Central memory CD8-positive, alpha-beta T cell (primary cell): ENCODE measurements around the gene CHCHD6.

Experiments used
- ATAC-seq: fragments of 150-1000 bp; cut with Tn5 transposase; replicated peaks from 2 replicates; pipeline ENCODE4 v1.10.0; 2022; ENCODE audit warnings: mild to moderate bottlenecking, moderate FRiP score, moderate number of reproducible peaks; ENCODE audit not compliant: poor library complexity, severe bottlenecking; ENCODE audit errors: extremely low read depth
- DNase-seq, 2 donors: peaks; one replicate each; pipeline ENCODE4 v3.0.0; 2021; ENCODE audit warnings: low spot score in 2 of 2
- H3K27ac Mint-ChIP-seq: one replicate; pipeline ENCODE4 v1.8.0; 2022; ENCODE audit warnings: low read depth, mild to moderate bottlenecking, moderate library complexity, mixed read lengths
- H3K27me3 Mint-ChIP-seq: one replicate; pipeline ENCODE4 v1.8.0; 2022; ENCODE audit warnings: mixed read lengths
- H3K36me3 Mint-ChIP-seq: one replicate; pipeline ENCODE4 v1.8.0; 2022; ENCODE audit warnings: mild to moderate bottlenecking, moderate library complexity, mixed read lengths; ENCODE audit not compliant: insufficient read depth
- H3K4me1 Mint-ChIP-seq: one replicate; pipeline ENCODE4 v1.8.0; 2022; ENCODE audit warnings: mixed read lengths
- H3K4me3 Mint-ChIP-seq: one replicate; pipeline ENCODE4 v1.8.0; 2022; ENCODE audit warnings: mild to moderate bottlenecking, moderate library complexity, mixed read lengths
- H3K9me3 Mint-ChIP-seq: one replicate; pipeline ENCODE4 v1.8.0; 2022; ENCODE audit warnings: mixed read lengths

Gene CHCHD6

DNA sequence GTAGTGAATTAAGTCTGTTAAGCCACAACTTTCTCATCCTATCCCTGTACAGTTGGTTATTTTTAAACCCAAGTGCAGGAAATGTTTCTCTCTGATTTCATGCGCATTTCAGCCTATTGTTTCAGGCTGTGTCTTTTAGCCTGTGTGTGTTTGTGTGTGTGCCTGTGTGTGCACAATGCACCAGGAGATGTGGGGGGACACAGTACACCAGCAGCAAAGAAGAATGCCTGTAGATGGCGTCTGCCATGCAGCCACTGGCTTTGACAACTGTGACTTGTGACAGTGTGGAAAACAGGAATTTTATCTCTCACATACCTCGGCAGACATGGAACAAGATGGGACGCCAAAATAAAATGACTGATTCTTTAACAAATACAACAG is 235.3 kb downstream of the CHCHD6 start:
- Mint-ChIP-seq H3K4me1 (peaks cover 6% of the 10 kb centered on the region), H3K36me3 (peaks cover under 1% of the 10 kb centered on the region), H3K4me3 (no peak overlapping the region), H3K9me3 (no peaks in the 10 kb centered on the region), H3K27ac (no peak overlapping the region), H3K27me3 (no peaks in the 10 kb centered on the region)
- no peak for DNase-seq
- ATAC-seq: no peak

DNA sequence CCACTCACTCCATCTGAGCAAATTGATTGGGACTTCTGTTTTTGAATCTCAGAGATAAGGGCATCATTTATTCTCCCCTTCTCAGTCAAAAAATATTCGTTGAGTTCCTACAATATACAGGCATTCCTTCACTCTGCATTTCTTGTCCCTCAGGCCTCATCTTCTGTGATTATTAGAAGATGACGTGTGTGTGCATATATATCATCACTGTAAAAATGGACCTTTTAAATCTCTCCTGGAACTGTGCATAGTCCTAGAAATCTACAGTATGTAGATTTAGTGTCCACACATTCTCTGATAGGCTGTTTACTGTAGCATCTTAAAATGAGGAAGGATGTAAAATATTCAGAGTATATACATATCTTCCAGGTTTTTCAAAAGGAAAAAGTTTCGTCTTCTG is 235.7 kb downstream of the CHCHD6 start:
- H3K4me3 Mint-ChIP-seq: no peak overlapping the region
- H3K4me1 Mint-ChIP-seq: peaks cover 10% of the 10 kb centered on the region
- peaks cover 3% of the 10 kb centered on the region for H3K36me3 Mint-ChIP-seq
- no peaks in the 10 kb centered on the region for H3K27me3 Mint-ChIP-seq
- no peaks in the 10 kb centered on the region for H3K9me3 Mint-ChIP-seq
- H3K27ac Mint-ChIP-seq: no peak overlapping the region
- no peak for DNase-seq
- no peak for ATAC-seq

DNA sequence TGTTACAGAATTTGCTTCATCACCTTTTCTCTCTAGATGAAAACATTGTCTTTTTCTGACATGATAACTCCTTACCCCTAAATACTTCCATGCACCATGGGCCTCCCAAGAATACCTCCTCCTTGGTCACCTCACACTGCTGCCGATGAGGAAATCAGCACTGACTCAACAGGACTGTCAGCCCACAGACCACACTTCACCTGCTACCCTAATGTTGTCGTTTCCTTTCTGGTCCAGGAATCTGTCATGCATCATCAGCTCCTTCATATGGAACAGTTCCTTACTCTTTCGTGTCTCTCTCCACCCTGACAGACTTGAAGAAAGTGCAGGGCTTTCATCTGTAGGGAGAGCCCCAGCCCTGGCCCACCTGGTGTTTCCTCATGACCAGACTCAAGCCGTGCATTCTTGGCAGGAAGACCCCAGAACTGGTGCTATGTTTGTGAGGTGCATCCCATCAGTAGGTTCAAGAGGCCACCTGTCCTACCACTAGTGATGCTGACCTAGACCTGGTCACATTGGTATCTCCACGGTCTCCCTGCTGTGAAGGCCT is 237.8 kb downstream of the CHCHD6 start:
- Mint-ChIP-seq H3K4me3 (no peak overlapping the region), H3K4me1 (peaks cover 10% of the 10 kb centered on the region), H3K27me3 (no peaks in the 10 kb centered on the region), H3K27ac (no peak overlapping the region), H3K9me3 (no peaks in the 10 kb centered on the region), H3K36me3 (peaks cover 3% of the 10 kb centered on the region)
- DNase-seq: no peak
- no peak for ATAC-seq

DNA sequence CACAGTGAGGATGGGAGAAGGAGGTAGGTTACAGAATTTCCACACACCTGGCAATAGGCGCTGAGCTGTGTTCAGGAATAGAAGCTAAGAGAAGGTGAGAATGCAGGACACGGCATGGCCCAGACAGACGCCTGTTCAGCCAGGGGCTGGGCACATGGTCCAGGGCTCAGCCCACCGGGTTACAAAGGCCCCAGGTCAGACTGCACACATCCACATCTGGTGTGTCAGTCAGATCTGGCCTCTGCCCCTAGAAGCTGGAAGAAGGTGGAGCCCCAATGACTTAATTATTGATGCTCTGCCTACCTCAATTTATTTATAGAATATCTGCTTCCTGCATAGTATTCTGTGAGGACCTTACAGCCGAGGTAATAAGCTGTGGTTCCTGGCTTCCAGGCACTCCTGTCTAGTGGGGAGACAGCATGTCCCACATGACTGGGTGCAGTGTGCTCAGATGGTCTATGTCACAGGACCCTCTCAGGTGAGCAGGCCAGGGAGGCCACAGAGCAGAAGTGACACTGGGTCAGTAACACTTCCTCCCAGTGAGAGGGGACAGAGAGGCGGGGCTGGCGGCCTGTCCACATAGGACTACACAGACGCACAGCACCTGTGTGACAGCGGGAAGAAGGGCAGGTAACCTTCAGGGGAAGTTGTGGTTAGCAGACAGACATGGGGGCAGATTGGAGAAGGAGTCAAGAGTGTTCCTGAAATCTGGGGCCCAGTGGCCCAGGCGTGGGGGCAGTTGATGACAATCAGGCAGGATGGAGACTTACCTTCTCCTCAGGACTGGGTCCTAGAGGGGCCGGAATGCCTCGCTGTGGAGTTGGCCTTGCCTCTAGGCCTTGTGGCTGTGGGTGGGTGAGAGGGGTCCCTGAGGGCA is 240.3 kb downstream of the CHCHD6 start:
- ATAC-seq (no peak), DNase-seq (no peak)
- peaks cover 5% of the 10 kb centered on the region for H3K36me3 Mint-ChIP-seq
- peaks cover 10% of the 10 kb centered on the region for H3K4me1 Mint-ChIP-seq
- no peaks in the 10 kb centered on the region for H3K9me3 Mint-ChIP-seq
- H3K4me3 Mint-ChIP-seq: no peak overlapping the region
- no peak overlapping the region for H3K27ac Mint-ChIP-seq
- no peaks in the 10 kb centered on the region for H3K27me3 Mint-ChIP-seq

DNA sequence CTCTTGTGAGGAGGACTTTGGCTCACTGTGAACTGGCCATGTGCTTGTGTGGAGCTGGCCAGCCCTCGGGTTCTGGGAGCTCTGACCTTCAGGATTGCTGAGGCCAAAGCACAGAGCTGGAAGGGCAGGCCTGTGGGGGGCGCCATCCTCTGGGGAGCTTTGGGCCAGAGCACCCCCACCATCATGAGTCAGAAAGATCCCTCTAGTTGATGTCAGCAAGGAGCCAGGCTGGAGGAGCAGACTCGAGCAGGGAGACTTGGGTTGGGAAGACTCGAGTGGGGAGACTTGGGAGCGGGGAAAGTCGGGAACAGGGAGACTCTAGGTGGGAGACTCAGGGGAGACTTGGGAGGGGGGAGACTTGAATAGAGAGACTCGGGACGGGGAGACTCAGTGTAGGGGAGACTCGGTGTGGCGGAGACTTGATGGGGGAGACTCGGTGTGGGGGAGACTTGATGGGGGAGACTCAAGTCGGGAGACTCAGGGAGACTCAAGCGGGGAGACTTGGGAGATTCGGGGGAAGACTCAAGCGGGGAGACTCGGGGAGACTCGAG is 241.2 kb downstream of the CHCHD6 start:
- H3K4me3 Mint-ChIP-seq: no peak overlapping the region
- ATAC-seq: no peak
- no peaks in the 10 kb centered on the region for H3K9me3 Mint-ChIP-seq
- peaks cover 10% of the 10 kb centered on the region for H3K4me1 Mint-ChIP-seq
- no peak overlapping the region for H3K27ac Mint-ChIP-seq
- DNase-seq: no peak
- peaks cover 5% of the 10 kb centered on the region for H3K36me3 Mint-ChIP-seq
- H3K27me3 Mint-ChIP-seq: no peaks in the 10 kb centered on the region

DNA sequence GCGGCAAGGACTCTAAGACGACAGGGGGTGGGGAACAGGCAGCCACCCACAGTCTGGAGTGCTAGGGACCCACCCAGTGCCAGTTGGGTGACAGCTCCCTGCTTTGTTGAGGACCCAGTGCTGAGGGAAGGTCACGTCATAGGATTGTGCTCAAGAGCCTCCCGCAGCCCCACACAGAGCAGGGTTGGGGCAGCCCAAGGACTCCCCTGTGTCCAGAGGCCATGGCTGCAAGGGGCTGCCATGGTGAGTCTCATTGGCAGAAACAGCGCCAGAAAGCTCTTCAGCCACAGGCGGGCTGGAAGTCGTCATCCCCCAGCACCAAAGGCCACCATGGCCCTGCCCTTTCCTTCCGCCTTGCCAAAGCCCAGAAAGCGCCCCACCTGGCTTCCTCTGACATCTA is 241.9 kb downstream of the CHCHD6 start:
- no peak overlapping the region for H3K4me3 Mint-ChIP-seq
- peaks cover 10% of the 10 kb centered on the region for H3K4me1 Mint-ChIP-seq
- peaks cover 5% of the 10 kb centered on the region for H3K36me3 Mint-ChIP-seq
- H3K9me3 Mint-ChIP-seq: no peaks in the 10 kb centered on the region
- DNase-seq (no peak), ATAC-seq (no peak)
- no peak overlapping the region for H3K27ac Mint-ChIP-seq
- no peaks in the 10 kb centered on the region for H3K27me3 Mint-ChIP-seq

DNA sequence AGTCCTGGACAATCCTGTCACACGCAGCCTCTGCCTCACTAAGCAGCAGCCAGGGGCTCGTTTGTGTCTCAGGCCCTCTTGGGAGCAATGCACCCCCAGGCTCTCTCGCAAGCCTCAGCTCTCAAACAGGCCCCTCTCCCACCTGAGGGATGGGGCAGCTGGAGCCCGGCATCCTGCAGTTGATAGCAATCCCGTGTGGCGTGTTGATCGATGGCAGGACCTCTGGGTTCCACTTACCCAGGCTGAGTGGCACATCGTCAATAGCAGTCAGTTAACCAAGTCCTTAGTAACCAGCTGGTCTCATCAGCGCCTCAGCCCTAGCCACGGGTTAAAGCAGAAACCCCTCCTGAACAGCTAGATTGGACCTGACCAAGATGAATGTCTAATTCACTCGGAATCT is 242.4 kb downstream of the CHCHD6 start:
- Mint-ChIP-seq H3K4me1 (peaks cover 10% of the 10 kb centered on the region), H3K9me3 (no peaks in the 10 kb centered on the region), H3K4me3 (no peak overlapping the region), H3K27ac (no peak overlapping the region), H3K27me3 (no peaks in the 10 kb centered on the region), H3K36me3 (peaks cover 5% of the 10 kb centered on the region)
- DNase-seq: no peak
- no peak for ATAC-seq

DNA sequence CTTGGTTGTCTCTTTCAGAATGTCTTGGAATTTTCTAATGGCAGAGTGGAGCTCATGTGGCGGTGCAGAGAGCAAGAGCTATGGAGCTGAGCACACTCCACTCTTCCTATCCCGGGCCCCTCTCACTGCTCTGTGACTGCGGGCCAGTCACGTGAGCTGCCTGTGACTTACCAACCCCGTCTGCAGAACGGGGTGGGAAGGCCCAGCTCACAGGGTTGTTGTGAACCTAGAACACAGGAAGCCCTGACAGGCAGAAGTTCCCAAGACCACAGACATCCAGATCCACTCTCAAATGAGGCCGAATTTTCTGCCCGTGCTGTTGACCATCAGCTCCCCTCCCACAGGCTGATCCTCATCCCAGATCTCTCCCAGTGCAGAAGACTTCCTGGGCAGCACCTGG is 243.4 kb downstream of the CHCHD6 start:
- H3K9me3 Mint-ChIP-seq: no peaks in the 10 kb centered on the region
- no peaks in the 10 kb centered on the region for H3K27me3 Mint-ChIP-seq
- H3K36me3 Mint-ChIP-seq: peaks cover 6% of the 10 kb centered on the region
- DNase-seq (no peak), ATAC-seq (no peak)
- peaks cover 10% of the 10 kb centered on the region for H3K4me1 Mint-ChIP-seq
- H3K27ac Mint-ChIP-seq: no peak overlapping the region
- no peak overlapping the region for H3K4me3 Mint-ChIP-seq

DNA sequence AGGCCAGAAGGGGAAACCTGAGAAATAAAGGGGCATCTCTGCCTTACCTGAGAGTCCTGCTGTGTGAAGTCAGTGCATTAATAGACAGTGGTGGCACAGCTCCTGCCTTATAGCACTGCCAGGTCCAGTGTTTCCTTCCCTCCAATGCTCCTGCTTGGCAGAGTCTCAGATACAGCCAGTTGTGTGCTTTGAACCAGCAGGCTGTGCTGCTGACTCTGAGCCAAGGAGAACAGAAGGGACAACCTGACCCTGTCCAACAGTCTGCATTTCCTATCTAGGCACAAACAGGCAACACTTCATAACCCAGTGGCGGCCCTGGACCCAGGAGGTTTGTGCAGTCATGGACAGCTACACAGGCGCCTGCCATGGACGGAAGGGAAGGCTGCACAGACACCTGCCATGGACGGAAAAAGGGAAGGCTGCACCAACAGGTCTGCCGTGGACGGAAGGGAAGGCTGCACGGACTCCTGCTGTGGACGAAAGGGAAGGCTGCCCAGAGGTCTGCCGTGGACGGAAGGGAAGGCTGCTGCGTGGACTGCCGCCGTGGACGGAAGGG is 245.0 kb downstream of the CHCHD6 start:
- Mint-ChIP-seq H3K27ac (no peak overlapping the region), H3K4me3 (no peak overlapping the region), H3K27me3 (no peaks in the 10 kb centered on the region), H3K4me1 (peaks cover 5% of the 10 kb centered on the region), H3K36me3 (peaks cover 9% of the 10 kb centered on the region), H3K9me3 (no peaks in the 10 kb centered on the region)
- ATAC-seq (no peak), DNase-seq (no peak)

DNA sequence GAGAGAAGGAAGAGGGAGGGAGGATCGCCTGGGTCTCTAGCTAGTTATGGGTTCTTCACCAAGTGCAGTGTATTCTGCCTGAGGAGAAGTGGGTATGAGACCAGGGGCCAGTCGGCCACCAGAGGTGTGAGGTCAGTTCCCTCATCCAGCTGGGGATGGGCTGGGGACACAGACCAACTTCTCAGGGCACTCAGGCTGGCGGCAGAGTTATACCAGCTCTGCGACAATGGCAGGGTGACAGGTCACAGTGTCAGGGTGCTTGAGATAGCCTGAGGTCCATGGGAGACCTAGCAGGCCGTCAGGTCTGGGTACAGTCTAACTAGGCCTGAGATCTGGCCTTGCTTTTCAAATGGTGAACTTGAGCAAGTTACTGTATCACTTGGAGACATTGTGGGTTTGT is 247.5 kb downstream of the CHCHD6 start:
- no peaks in the 10 kb centered on the region for H3K9me3 Mint-ChIP-seq
- no peak for ATAC-seq
- no peaks in the 10 kb centered on the region for H3K27me3 Mint-ChIP-seq
- peaks cover 6% of the 10 kb centered on the region for H3K36me3 Mint-ChIP-seq
- H3K27ac Mint-ChIP-seq: no peak overlapping the region
- H3K4me1 Mint-ChIP-seq: no peaks in the 10 kb centered on the region
- DNase-seq: no peak
- H3K4me3 Mint-ChIP-seq: no peak overlapping the region

DNA sequence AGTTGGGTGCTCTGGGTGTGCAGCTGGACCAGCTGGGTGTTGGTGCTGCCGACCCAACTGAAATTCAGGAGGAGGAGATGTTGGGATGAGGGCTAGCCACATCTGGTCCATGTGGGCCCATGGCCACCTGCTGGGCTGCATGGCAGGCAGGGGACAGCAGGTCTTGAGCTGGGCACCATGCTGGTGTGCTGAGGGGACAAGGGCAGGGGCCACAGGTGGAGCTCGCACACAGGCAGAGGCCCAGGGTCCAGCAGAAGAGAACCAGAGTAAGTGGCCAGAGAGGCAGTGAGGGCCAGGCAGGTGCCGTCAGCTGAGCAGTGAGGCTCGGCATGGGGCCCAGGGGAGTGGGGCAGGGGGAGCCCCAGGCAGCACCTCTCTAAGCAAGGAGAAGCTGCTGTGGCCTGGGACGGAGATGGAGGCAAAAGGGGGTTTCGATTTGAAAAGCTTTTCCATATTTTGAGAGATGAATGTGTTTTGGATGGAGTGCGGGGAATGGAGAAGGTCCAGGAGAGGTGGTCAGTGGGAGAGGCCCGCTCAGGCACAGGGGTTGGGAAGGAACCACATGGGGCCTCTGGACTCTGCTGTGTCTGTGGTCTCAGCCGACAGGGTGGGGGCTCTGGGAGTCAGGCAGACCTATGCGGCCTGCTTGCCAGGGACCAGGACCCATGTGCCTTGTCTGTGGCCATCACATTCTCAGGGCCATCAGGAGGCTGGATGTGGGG is 248.4 kb downstream of the CHCHD6 start:
- DNase-seq: no peak
- ATAC-seq: no peak
- Mint-ChIP-seq H3K4me1 (no peaks in the 10 kb centered on the region), H3K4me3 (no peak overlapping the region), H3K9me3 (no peaks in the 10 kb centered on the region), H3K27me3 (no peaks in the 10 kb centered on the region), H3K36me3 (peaks cover 6% of the 10 kb centered on the region), H3K27ac (no peak overlapping the region)

DNA sequence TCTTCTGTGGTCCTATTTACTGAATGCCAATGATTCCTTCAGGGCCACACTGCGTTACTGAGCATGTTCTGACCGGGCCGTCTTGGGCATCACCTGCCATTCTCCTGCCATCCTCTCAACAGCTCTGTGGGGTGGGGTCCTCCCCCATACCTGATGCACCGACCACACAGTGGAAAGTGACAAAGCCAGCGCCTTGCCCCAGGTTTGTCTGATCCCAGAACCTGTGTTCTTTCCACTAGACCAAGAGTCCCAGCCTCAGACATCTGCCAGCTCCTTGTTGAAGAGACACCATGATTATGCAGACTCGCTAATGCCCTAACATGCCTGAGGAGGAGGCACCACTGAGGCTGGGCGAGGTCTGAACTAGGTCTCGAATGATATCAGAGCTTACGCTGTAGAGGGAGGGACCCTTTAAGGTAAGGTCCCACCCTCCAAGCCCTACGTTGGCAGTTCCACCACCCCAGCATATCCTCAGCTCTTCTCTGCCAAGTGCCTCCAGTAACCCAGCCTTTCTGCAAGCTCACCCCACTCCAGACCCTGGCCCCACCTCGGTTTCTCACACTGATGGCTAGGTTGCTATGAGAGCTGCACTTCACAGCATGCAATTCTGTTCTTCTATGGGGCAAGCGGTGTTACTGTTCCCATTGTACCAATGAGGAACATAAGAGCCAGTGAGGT is 249.1 kb downstream of the CHCHD6 start:
- H3K4me1 Mint-ChIP-seq: no peaks in the 10 kb centered on the region
- no peak for DNase-seq
- H3K9me3 Mint-ChIP-seq: no peaks in the 10 kb centered on the region
- ATAC-seq: no peak
- no peak overlapping the region for H3K27ac Mint-ChIP-seq
- H3K36me3 Mint-ChIP-seq: peaks cover 6% of the 10 kb centered on the region
- H3K4me3 Mint-ChIP-seq: no peak overlapping the region
- H3K27me3 Mint-ChIP-seq: no peaks in the 10 kb centered on the region
